Smooth muscle cell (in vitro differentiated cells): ENCODE data around the gene RTTN. TPM values are rescaled to one million over a fixed set of nuclear protein-coding genes. Genes with fewer than 3 reads are reported as not detected.
A peak's percentile ranks its signal among the peaks of the same experiment; 100 is the strongest.

Experiments
- DNase-seq: peaks from one replicate; lab custom pipeline; 2025; ENCODE audit not compliant: unreplicated experiment; lab: John Stamatoyannopoulos, UW
- H2AFZ ChIP-seq: fragments of 200-600 bp; sonication (generic); 2 replicates; pipeline ENCODE4 v1.6.0; 2016; ENCODE audit warnings: antibody characterized with exemption, low read depth, mild to moderate bottlenecking
- H3F3A ChIP-seq: fragments of 200-600 bp; sonication (generic); 2 replicates; pipeline ENCODE4 v1.6.0; 2017; ENCODE audit warnings: antibody characterized with exemption, low read depth
- H3K27ac ChIP-seq: fragments of 200-600 bp; sonication (generic); 2 replicates; pipeline ENCODE4 v1.5.1; 2016; ENCODE audit warnings: low read depth, mild to moderate bottlenecking
- H3K27me3 ChIP-seq: fragments of 200-600 bp; sonication (generic); 2 replicates; pipeline ENCODE4 v1.6.1; 2016; ENCODE audit warnings: low read depth, mild to moderate bottlenecking
- H3K36me3 ChIP-seq: fragments of 200-600 bp; sonication (generic); 2 replicates; pipeline ENCODE4 v1.5.1; 2016; ENCODE audit warnings: low read depth
- H3K4me1 ChIP-seq: fragments of 200-600 bp; sonication (generic); 2 replicates; pipeline ENCODE4 v1.5.1; 2016; ENCODE audit warnings: low read depth
- H3K4me2 ChIP-seq: fragments of 200-600 bp; sonication (generic); 2 replicates; pipeline ENCODE4 v1.6.0; 2016; ENCODE audit warnings: mild to moderate bottlenecking
- H3K4me3 ChIP-seq: fragments of 200-600 bp; sonication (generic); 2 replicates; pipeline ENCODE4 v1.5.1; 2016; ENCODE audit warnings: mild to moderate bottlenecking
- H3K79me2 ChIP-seq: fragments of 200-600 bp; sonication (generic); 2 replicates; pipeline ENCODE4 v1.6.0; 2016; ENCODE audit warnings: low read depth, mild to moderate bottlenecking
- H3K9ac ChIP-seq: fragments of 200-600 bp; sonication (generic); 2 replicates; pipeline ENCODE4 v1.6.0; 2016; ENCODE audit warnings: low read depth
- H3K9me3 ChIP-seq: fragments of 200-600 bp; sonication (generic); replicated peaks from 2 replicates; pipeline ENCODE4 v1.5.1; 2016; ENCODE audit warnings: low read depth
- H4K20me1 ChIP-seq: fragments of 200-600 bp; sonication (generic); 2 replicates; pipeline ENCODE4 v1.6.0; 2016; ENCODE audit warnings: low read depth
- WGBS: methylation state at CpG from one replicate; pipeline ENCODE4 v1.1.7; 2016; ENCODE audit warnings: low lambda C conversion rate; 5-methylcytosine and 5-hydroxymethylcytosine counted together
- polyA plus RNA-seq: library from polyadenylated mRNA; unstranded; fragments of >200 nt; fragmentation: Nextera tagmentation; extraction: Ambion mirVana; gene quantifications from 2 replicates; pipeline ENCODE4 v1.2.1, GENCODE V29; 2016
- total RNA-seq: library from RNA; depleted of rRNA; stranded (reverse); fragments of >200 nt; gene quantifications from 2 replicates; pipeline ENCODE4 v1.2.3, GENCODE V29; 2014
- TF ChIP-seq, protein P1 (sequence below): fragments of 200-600 bp; sonication (generic); IDR thresholded peaks from 2 replicates; pipeline ENCODE4 v1.5.1; 2017; ENCODE audit warnings: borderline replicate concordance, mild to moderate bottlenecking, antibody characterized with exemption; ENCODE audit not compliant: insufficient read depth, poor library complexity, severe bottlenecking

The RTTN gene
- total and polyA plus RNA-seq, 2 experiments from 2014 or later = 3.6 to 17.3 TPM

DNA sequence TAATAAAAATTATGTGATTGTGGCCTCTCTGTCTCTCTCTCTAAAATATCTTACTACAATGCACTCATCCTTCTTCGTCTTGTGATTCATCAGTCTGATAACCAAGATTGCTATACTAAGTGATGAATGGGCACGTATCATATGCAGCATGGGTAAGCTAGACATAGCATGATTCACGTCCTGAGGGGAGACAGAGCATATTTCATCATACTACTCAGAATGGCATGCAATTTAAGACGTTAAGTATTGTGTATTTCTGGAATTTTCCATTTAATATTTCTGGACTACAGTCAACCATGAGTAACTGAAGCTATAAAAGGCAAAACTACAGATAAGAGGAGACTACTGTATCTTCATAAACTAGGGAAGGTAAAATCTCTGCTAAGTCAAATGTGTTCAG, 160.9 kb downstream of the RTTN start:
- no peaks in the 10 kb centered on the region for H3K79me2 ChIP-seq
- peaks cover 7% of the 10 kb centered on the region for H3F3A ChIP-seq
- no peaks in the 10 kb centered on the region for H3K36me3 ChIP-seq
- DNase-seq = no peak
- no peak overlapping the region for H2AFZ ChIP-seq
- TF ChIP-seq, protein P1, sequence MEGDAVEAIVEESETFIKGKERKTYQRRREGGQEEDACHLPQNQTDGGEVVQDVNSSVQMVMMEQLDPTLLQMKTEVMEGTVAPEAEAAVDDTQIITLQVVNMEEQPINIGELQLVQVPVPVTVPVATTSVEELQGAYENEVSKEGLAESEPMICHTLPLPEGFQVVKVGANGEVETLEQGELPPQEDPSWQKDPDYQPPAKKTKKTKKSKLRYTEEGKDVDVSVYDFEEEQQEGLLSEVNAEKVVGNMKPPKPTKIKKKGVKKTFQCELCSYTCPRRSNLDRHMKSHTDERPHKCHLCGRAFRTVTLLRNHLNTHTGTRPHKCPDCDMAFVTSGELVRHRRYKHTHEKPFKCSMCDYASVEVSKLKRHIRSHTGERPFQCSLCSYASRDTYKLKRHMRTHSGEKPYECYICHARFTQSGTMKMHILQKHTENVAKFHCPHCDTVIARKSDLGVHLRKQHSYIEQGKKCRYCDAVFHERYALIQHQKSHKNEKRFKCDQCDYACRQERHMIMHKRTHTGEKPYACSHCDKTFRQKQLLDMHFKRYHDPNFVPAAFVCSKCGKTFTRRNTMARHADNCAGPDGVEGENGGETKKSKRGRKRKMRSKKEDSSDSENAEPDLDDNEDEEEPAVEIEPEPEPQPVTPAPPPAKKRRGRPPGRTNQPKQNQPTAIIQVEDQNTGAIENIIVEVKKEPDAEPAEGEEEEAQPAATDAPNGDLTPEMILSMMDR = no peak
- 3% methylated on average over 4 of the region's 4 CpGs for WGBS
- no peak overlapping the region for H3K4me3 ChIP-seq
- peak overlapping the region; percentile 11 for H3K9ac ChIP-seq
- no peaks in the 10 kb centered on the region for H4K20me1 ChIP-seq
- H3K9me3 ChIP-seq = no peaks in the 10 kb centered on the region
- peaks cover 12% of the 10 kb centered on the region for H3K4me1 ChIP-seq
- peak overlapping the region; percentile 55 for H3K4me2 ChIP-seq
- H3K27me3 ChIP-seq = no peaks in the 10 kb centered on the region
- peak overlapping the region; percentile 90 for H3K27ac ChIP-seq

DNA sequence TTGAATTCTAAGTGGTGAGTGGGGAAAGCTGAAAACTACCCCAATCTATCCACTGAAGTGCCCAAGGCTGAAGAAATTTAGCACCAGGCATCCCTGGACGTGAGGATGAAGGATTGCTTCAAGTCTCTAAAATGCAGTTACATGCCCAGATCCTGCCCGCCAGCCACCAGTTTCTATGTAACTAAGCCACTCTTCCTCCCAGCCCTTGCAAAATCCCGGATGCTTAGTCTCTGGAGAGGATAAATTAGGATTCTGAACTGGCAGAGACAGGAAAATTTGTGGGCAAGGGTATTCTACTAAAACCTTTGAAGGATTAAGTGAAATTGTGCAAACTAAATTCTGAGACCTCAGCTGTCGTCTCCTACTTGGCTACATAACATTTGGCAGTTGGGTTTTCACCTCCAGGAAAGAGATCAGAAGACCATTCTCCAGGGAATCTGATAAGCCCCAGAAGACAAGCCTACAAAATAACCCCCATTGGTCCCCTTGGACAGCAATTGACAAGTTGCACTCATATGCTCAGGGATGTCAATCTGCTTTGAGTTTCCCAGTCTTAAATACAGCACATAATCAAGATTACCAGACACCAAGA, 163.9 kb downstream of the RTTN start:
- H3K4me3 ChIP-seq = no peak overlapping the region
- peak overlapping the region; percentile 72 for H3K27ac ChIP-seq
- 29% methylated on average over 4 of the region's 4 CpGs for WGBS
- H3K4me2 ChIP-seq = peak overlapping the region; percentile 27
- no peaks in the 10 kb centered on the region for H4K20me1 ChIP-seq
- no peaks in the 10 kb centered on the region for H3K79me2 ChIP-seq
- H3K36me3 ChIP-seq = no peaks in the 10 kb centered on the region
- H3F3A ChIP-seq = peaks cover 7% of the 10 kb centered on the region
- H3K9me3 ChIP-seq = no peaks in the 10 kb centered on the region
- TF ChIP-seq, protein P1 = no peak
- H3K27me3 ChIP-seq = no peaks in the 10 kb centered on the region
- no peak overlapping the region for H3K9ac ChIP-seq
- DNase-seq = no peak
- H2AFZ ChIP-seq = no peak overlapping the region
- peaks cover 4% of the 10 kb centered on the region for H3K4me1 ChIP-seq

- Histone ChIP-seq H3F3A (peaks cover 3% of the 10 kb centered on the region), H3K4me3 (no peak overlapping the region), H3K36me3 (no peaks in the 10 kb centered on the region), H3K9ac (no peak overlapping the region), H3K4me2 (no peak overlapping the region), H2AFZ (no peak overlapping the region), H3K4me1 (no peaks in the 10 kb centered on the region), H3K79me2 (no peaks in the 10 kb centered on the region), H3K27ac (no peak overlapping the region), H3K9me3 (no peaks in the 10 kb centered on the region), H4K20me1 (no peaks in the 10 kb centered on the region), H3K27me3 (no peaks in the 10 kb centered on the region)
- 92% methylated on average over 2 of the region's 2 CpGs for WGBS
- DNase-seq = no peak
- TF ChIP-seq, protein P1 = no peak
Measured at GRCh38 chr18:70039186-70039585, 166.3 kb downstream of the RTTN start.

DNA sequence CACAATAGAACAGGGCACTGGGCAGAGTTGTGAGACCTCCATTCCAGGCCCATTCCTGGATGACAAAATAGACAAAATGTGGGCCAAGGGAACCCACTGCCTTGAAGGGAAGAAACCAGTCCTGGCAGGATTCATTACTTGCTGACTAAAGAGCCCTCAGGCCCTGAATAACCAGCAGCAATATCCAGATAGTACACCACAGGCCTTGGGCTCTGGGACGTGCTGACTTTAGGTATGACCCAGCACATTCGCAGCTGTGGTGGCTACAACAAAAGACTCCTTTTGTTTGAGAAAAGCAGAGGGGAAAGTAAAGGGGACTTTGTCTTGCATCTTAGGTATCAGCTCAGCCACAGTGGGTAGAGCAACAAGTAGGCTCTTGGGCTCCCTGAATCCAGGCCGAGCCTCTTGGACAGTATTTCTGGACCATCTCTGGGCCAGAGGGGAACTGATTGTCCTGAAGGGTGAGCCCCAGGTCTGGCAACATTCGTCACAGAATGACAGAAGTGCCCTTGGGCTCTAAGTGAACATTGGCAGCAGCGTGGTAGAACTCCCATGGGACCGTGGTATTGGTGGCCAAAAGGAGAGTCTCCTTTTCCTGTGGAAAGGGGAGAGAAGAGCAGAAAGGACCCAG, 167.9 kb downstream of the RTTN start:
- no peaks in the 10 kb centered on the region for H3K9me3 ChIP-seq
- H3K79me2 ChIP-seq = no peaks in the 10 kb centered on the region
- no peak overlapping the region for H3K9ac ChIP-seq
- no peaks in the 10 kb centered on the region for H3K36me3 ChIP-seq
- H3K27ac ChIP-seq = no peak overlapping the region
- H4K20me1 ChIP-seq = no peaks in the 10 kb centered on the region
- no peaks in the 10 kb centered on the region for H3K4me1 ChIP-seq
- no peak for DNase-seq
- H3K4me2 ChIP-seq = no peak overlapping the region
- H3K4me3 ChIP-seq = no peak overlapping the region
- no peaks in the 10 kb centered on the region for H3F3A ChIP-seq
- no peaks in the 10 kb centered on the region for H3K27me3 ChIP-seq
- 90% methylated on average over 6 of the region's 6 CpGs for WGBS
- H2AFZ ChIP-seq = no peak overlapping the region
- TF ChIP-seq, protein P1 = no peak
